Astrocyte of the spinal cord (primary cell): ENCODE measurements around the gene GAMT.

Experiments
- DNase-seq: peaks from one replicate; pipeline ENCODE4 v3.0.0; 2011; ENCODE audit warnings: low read depth, low spot score
- H3K4me3 ChIP-seq: 2 replicates; pipeline ENCODE4 v1.5.1; 2011; ENCODE audit warnings: low read depth, mild to moderate bottlenecking, low read length, moderate library complexity
- in situ Hi-C: cut with HindIII; loops from 2 replicates; pipeline ENCODE4 v1.10.0; 2017; ENCODE audit warnings: low sequenced_read_pairs
- TF ChIP-seq, protein P1 (sequence below): IDR thresholded peaks from 2 replicates; pipeline ENCODE4 v1.5.1; 2012; ENCODE audit warnings: low read depth, mild to moderate bottlenecking, low read length, inconsistent platforms

The GAMT gene

GRCh38 chr19:1438933-1439354 is 37.6 kb upstream of the GAMT start:
- TF ChIP-seq, protein P1, sequence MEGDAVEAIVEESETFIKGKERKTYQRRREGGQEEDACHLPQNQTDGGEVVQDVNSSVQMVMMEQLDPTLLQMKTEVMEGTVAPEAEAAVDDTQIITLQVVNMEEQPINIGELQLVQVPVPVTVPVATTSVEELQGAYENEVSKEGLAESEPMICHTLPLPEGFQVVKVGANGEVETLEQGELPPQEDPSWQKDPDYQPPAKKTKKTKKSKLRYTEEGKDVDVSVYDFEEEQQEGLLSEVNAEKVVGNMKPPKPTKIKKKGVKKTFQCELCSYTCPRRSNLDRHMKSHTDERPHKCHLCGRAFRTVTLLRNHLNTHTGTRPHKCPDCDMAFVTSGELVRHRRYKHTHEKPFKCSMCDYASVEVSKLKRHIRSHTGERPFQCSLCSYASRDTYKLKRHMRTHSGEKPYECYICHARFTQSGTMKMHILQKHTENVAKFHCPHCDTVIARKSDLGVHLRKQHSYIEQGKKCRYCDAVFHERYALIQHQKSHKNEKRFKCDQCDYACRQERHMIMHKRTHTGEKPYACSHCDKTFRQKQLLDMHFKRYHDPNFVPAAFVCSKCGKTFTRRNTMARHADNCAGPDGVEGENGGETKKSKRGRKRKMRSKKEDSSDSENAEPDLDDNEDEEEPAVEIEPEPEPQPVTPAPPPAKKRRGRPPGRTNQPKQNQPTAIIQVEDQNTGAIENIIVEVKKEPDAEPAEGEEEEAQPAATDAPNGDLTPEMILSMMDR: no peak
- in situ Hi-C loops: no loop called here
- no peak for DNase-seq
- peak overlapping the region; percentile 77 for H3K4me3 ChIP-seq

DNA sequence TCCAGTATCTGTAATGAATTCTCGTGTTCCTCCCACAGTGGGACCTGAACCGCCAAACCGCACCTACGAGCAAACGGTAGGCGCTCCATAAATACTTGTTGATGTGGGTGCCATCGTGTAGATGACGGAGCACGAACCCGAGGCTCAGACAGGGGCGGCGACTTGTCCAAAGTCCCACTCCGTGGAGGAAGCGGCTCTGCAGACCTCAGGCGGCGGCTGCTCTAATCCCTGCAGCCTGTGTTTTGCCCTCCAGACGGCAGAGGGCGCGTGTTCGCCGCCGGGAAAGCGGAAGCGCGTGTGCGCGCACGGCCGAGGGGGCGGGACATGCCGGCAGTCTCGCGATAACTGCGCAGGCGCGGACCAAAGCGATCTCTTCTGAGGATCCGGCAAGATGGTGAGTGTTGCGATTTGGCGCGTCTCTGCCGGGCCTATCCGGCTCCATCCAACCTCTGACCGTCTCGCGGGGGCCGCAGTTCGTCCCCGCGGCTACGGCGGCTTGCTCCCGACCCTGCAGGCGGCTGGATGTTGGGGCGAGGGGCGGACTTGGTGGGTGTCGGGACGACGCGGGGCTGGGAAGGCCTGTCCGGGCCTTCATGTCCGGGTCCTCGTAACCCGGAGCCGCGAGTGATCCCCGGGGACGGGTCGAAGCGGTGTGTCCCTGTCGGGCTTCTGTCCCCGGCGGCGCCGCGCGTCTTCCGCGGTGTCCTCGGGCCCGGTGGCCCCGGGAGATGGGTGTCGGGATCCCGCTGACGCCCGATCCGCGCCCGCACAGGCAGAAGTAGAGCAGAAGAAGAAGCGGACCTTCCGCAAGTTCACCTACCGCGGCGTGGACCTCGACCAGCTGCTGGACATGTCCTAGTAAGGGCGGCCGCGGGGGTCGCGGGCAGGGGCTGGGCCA is 36.9 kb upstream of the GAMT start, which contains the start of gene RPS15:
TSS of gene RPS15 (plus strand) at position 362 of the 898 bp plus-strand sequence. CDS start at position 392, 30 bp downstream.
- H3K4me3 ChIP-seq: peak within 1 kb of the TSS; percentile 77
- peak; percentile 96 for DNase-seq
- TF ChIP-seq, protein P1: peak; percentile 97
- in situ Hi-C loops: no loop called here

- no peak for DNase-seq
- no peak overlapping the region for H3K4me3 ChIP-seq
- TF ChIP-seq, protein P1: no peak
- in situ Hi-C loops: no loop called here
These were observed 36.3 kb upstream of the GAMT start for GRCh38 chr19:1437609-1438008.

- no peak for DNase-seq
- in situ Hi-C loops: no loop called here
- TF ChIP-seq, protein P1: no peak
- no peak overlapping the region for H3K4me3 ChIP-seq
These were observed 34.1 kb upstream of the GAMT start for GRCh38 chr19:1435378-1435989.

DNA sequence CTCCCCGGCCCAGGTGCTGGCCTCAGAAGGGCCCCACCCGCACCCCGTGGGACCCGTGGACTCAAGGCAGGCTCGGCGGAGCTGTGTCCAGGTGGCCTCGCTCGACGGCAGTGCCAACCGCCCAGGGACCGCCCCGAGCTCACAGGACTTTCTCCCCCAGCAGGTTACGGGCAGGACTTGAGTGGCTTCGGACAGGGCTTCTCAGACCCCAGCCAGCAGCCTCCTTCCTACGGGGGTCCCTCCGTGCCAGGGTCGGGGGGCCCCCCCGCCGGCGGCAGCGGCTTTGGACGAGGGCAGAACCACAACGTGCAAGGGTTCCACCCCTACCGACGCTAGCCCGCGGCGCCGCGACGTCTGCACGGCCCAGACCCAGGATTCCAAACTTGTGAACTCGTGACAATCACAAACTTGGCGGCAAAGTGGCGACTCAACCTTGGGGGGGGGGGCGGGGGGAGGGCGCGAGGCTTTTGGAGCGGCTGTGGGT is 33.3 kb upstream of the GAMT start:
- TF ChIP-seq, protein P1: no peak
- H3K4me3 ChIP-seq: no peak overlapping the region
- no peak for DNase-seq
- in situ Hi-C loops: no loop called here

DNA sequence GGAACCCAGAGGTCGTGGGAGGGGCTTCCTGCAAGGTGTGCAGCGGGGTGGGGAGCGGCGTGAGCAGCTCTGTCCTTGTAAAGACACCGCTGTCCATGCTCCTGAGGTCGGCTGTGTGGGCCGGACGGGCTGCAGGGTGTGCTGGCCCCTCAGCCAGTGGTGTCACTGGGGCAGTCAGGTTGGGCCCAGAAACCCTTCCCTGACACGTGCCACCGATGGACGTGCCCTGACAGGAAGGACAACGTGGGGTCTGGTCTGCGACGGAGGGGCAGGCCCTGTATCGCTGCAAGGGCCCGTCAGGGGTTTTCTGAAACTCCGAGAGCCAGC is 32.7 kb upstream of the GAMT start:
- no peak overlapping the region for H3K4me3 ChIP-seq
- DNase-seq: no peak
- TF ChIP-seq, protein P1: no peak
- in situ Hi-C loops: no loop called here
